Activated gamma-delta T cell (primary cell): ENCODE measurements around the gene LRBA.
"Not testable (repeated sequence)": the region's sequence is repeated elsewhere in the genome, so short reads cannot be mapped to it uniquely, and the experiment has no call there.

Experiments used
- DNase-seq: peaks from one replicate; lab custom pipeline; 2025; lab: John Stamatoyannopoulos, UW

The LRBA gene

GRCh38 chr4:150974252-150974640 is 40.8 kb downstream of the LRBA start:
- DNase-seq: no peak

DNA sequence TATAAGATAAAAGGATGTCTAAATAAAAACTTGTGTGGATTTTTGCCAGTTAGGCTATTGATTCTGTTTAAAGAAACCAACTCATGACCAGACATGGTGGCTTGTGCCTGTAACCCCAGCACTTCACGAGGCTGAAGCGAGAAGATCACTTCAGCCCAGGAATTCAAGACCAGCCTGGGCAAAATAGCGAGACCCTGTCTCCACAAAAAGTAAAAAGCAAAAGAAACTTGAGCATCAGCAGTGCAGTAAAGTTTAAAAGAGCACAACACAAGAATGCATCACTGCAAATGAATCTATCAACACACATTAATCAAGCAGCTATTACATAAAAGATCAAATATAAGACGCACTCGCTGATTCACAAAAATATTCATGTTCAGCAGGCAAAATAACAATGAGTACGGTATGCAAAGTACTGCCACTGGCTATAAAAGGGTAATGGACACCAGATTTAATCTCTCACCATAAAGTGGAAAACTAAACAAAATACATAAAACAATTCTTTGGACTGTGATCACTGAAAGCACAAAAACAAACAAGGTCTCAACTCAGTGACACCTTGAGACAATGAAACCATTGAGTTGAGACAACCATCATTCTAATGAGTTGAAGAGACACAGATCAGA is 41.3 kb downstream of the LRBA start:
- DNase-seq: no peak

DNA sequence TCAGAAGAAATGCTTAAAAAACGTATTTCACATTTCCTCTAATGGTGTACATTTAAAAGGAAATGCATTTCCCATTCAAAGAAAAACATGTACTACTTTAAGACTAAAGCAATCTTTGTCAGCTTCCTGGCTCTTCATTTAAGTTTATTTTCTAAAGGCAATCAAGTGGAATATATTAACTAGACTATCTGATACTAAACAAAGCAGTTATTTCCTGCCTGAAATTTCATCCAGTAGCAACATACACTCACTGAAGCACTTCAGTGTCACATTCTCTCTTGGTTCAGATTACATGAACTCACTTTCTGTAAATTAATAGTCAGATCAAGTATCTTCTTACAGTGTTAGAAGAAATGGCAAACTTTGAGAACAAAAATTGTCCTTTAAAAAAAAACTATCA is 42.5 kb downstream of the LRBA start:
- no peak for DNase-seq

DNA sequence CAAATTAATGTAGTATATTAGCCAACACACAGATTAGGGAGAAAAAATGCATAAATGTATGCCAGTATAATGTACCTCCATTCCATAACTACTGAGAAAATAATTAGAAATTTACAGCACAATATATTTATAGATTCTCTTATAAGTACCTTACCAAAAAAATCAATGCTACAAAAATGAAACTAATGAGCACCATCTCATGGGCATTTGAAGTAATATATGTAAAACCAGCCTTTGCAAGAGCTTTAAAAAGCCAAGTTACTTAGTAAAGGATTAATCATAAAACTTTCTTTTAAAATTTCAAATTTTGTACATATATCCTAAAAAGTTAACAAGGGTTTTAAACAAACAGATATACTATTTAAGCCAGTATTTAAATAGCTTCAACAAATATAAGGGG is 43.2 kb downstream of the LRBA start:
- no peak for DNase-seq

- no peak for DNase-seq
Observed at GRCh38 chr4:150970685-150971151, 44.4 kb downstream of the LRBA start.

DNA sequence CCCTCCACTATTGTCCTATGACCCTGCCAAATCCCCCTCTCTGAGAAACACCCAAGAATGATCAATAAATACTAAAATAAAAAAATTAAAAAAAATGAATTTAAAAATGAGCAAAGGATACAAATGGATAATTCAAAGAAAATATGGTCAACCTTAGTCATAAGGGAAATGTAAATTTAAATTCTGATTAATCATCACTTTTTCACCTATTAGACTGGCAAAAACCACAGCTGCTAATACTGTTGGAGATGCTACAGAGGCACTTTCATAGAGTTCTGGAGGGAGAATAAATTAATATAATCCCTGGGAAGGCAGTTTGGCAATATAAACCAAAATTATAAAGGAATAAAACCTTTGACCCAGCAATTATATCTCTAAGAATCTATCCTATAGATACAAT is 50.3 kb downstream of the LRBA start:
- no peak for DNase-seq

- not testable (repeated sequence) for DNase-seq
Observed at GRCh38 chr4:150963602-150964345, 51.3 kb downstream of the LRBA start.

GRCh38 chr4:150962245-150962644 is 52.8 kb downstream of the LRBA start:
- DNase-seq: no peak

DNA sequence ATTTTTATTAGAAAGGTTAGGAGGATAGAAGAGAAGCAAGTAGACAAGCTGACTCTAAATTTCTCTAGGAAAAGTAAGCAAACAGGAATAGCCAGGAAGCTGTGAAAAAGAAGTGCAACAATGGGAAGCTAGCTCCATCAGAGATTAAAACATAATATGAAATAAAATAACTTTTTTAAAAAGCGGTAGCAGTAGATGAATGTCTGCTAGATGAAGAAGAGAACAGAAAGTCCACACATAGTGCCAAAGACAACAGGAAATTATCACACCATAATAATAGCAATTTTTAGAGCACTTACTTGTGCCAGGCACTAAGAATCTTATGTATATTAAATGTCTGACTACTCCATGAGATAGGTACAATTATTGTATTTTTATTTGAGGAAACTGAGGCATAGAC is 53.5 kb downstream of the LRBA start:
- no peak for DNase-seq

- DNase-seq: no peak
Observed at GRCh38 chr4:150960818-150961217, 54.3 kb downstream of the LRBA start.

DNA sequence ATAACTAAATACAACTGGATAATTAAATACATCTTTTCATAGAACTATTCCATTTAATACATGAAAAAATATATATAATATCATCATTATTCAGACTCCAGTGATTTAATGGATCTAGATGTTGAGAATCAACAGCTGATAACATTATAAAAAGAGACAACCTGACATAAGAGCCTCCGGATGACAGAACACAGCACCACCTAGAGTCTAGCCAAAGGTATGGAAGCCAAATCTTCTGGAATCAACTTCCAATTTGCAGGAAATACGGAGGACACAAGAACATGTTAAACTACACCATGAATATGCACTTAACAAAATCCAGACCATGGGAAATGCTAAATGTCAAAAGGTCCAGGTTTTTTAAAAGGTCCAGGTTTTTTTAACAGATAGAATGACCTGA is 55.0 kb downstream of the LRBA start:
- DNase-seq: no peak

GRCh38 chr4:150957981-150958380 is 57.1 kb downstream of the LRBA start:
- DNase-seq: not testable (repeated sequence)

DNA sequence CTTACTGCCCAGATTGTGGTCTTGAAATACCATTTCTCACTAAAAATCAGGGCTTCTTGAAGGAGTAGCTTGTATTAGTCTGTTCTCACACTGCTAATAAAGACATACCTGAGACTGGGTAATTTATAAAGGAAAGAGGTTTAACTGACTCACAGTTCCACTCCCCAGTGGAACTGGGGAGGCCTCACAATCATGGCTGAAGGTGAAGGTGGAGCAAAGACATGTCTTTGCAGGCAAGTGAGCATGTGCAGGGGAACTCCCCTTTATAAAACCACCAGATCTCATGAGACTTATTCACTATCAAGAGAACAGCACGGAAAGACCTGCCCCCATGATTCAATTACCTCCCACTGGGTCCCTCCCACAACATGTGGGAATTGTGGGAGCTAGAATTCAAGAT is 58.0 kb downstream of the LRBA start:
- DNase-seq: not testable (repeated sequence)

DNA sequence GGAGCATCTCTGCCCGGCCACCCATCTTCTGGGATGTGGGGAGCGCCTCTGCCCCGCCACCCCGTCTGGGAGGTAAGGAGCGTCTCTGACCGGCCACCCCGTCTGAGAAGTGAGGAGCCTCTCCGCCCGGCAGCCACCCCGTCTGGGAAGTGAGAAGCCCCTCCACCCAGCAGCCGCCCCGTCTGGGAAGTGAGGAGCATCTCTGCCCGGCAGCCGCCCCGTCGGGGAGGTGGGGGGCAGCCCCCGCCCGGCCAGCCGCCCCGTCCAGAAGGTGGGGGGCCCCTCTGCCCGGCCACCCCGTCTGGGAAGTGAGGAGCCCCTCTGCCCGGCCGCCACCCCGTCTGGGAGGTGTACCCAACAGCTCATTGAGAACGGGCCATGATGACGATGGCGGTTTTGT is 61.2 kb downstream of the LRBA start:
- DNase-seq: not testable (repeated sequence)

DNA sequence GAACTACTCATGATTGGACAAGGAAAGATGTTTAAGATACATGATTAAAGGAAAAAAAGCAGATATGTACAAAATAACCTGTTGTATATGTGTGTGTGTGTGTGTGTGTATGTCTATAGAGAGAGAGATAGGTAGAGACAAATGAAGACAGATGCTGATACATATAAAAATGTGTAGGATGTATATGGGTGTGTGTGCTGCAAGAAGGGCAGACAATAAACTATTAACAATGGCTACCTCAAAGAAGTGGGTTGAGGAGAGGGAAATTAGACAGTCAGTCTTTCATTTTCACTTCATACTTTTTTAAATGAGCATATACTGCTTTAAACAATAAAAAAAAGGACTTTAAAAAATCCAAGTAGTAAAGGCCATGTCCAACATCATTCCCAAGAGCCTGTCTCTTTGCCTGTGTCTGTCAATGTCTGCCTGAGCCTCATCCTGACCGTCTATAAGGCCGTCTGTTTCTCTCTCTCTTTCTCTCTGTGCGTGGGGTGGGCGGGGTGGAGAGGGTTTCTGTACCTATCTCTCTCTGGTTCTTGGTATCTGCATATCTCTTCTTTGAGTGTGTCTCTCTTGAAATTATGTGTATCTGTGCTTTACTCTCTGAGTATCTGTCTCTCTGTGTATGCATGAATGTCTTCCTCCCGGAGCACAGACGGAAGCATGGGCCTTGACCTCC is 62.8 kb downstream of the LRBA start:
- no peak for DNase-seq

DNA sequence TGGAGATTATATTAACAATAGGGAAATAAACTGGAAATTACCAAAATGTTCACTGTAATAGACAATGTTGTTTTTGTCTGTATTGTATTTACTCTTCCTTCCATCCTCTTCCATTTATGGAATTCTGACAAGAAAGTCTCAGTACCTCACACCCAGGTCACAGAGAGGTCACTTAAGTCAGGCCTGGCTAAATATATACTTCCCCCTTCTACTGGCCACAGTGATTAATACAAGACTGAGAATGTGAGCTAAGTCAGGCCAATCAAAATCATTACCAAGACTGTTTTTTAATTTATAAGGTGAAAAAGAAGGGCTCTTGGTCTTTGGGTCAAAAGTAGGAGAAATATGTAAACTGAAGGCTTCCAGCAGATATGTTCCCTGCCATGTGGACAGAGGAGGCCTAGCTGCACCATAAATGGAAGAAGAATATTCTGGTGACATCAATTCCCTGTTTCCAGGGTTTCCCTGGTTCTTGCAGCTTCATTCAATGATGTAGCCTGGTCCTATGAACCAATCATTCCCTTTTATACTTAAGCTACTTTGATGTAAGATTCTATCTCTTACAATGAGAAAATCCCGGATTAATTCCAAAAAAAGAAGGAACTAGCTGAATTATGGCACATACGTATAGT is 64.3 kb downstream of the LRBA start:
- DNase-seq: no peak

- DNase-seq: no peak
Observed at GRCh38 chr4:150949943-150950342, 65.1 kb downstream of the LRBA start.

DNA sequence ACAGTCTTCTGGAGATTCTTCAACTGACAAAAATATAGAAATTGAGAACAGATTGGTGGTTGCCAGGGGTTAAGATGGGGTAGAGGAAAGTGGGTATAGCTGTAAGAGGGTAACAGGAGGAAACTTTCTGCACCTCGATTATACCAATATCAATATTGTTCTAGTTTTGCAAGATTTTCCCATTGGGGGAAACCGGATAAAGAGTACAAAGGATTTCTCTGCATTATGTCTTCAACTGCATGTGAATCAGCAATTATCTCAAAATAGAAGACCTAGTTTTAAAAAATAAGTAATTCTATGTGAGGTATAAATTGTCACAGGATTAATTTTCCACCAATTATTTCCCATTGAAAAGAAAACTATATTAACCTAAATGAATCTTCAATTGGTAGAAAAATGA is 65.7 kb downstream of the LRBA start:
- DNase-seq: no peak

DNA sequence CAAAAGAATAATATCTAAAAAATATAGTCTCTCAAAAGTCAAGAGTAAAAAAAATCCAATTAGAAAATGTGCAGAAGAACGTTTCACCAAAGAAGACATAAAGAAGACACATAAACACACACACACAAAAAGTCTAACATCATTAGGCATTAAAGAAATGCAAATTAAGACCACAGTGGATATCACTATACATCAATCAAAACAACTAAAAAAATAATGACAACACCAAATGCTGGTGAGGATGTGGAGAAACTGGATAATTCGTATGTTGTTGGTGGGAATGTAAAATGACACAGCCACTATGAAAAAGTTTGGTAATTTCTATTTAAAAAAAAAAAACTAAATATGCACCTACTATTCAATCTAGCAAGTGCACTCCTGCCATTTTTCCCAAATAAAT is 66.4 kb downstream of the LRBA start:
- DNase-seq: no peak

DNA sequence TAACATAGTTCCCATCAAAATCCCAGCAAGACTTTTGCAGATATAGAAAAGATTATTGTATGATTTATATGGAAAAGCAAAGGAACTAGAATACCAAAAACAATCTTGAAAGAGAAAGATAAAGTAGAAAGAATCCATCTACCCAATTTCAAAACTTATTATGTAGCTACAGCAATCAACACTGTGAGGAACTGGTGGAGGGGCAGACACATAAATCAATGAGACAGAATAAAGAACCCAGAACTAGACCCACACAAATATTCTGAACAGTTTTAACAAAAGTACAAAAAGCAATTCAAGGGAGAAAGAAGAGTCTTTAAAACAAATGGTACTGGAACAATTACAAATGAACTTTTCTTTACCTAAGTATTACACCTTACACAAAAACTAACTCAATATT is 67.0 kb downstream of the LRBA start:
- no peak for DNase-seq

GRCh38 chr4:150944660-150945059 is 70.4 kb downstream of the LRBA start:
- no peak for DNase-seq

GRCh38 chr4:150943818-150944217 is 71.3 kb downstream of the LRBA start:
- no peak for DNase-seq

DNA sequence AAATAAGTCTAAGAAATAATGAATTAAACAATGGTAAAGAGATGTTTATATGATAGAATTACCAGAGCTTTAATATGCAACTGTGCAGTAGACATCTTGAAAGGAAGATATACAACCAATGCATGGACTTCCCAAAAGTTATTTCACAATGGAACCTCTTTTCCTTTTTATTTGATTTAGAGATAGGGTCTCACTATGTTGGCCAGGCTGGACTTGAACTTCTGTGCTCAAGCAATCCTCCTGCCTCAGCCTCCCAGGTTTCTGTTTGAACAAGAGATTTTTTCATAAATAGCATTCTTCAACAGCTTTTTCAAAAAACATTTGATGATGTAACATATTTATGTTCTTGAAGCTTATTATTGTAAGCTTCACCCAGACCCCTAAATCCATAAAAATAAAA is 72.0 kb downstream of the LRBA start:
- DNase-seq: no peak
